Subcutaneous adipose tissue (tissue), 4 donors: ENCODE data around the gene GNAS. TPM values are rescaled to one million over a fixed set of nuclear protein-coding genes. Genes with fewer than 3 reads are reported as not detected.

ENCODE experiments used
- total RNA-seq, 4 donors: library from RNA; depleted of rRNA; stranded (reverse); fragments of >200 nt; gene quantifications; one replicate each; pipeline ENCODE4 v1.1.0, GENCODE V29; 2016
- TF ChIP-seq, protein P1 (sequence below): fragments of 450-650 bp; IDR thresholded peaks from one replicate; pipeline ENCODE4 v1.5.1; 2016; ENCODE audit warnings: low read depth, mild to moderate bottlenecking, control low read depth, antibody characterized with exemption, moderate library complexity

Gene GNAS
- total RNA-seq, 4 donors from 2014 or later = 671 to 1,187 (median 863) TPM

DNA sequence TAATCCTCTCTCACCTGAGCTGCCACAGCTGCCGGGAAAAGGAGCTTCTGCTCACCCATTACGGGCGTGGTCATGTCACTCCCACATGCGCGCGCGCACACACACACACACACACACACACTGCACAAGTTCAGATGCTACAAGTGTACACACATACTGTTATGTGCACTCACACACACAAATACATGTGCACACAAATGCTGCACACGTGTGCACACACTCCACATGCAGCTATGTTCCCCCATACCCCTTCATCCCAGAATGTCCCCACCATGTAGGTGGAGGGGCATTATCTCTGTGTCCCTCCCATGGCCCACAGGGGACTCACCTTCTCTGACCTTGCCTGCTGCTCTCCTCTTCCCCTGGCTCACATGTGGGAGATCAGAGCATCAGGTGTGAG is 39.1 kb upstream of the GNAS start:
- TF ChIP-seq, protein P1, sequence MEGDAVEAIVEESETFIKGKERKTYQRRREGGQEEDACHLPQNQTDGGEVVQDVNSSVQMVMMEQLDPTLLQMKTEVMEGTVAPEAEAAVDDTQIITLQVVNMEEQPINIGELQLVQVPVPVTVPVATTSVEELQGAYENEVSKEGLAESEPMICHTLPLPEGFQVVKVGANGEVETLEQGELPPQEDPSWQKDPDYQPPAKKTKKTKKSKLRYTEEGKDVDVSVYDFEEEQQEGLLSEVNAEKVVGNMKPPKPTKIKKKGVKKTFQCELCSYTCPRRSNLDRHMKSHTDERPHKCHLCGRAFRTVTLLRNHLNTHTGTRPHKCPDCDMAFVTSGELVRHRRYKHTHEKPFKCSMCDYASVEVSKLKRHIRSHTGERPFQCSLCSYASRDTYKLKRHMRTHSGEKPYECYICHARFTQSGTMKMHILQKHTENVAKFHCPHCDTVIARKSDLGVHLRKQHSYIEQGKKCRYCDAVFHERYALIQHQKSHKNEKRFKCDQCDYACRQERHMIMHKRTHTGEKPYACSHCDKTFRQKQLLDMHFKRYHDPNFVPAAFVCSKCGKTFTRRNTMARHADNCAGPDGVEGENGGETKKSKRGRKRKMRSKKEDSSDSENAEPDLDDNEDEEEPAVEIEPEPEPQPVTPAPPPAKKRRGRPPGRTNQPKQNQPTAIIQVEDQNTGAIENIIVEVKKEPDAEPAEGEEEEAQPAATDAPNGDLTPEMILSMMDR = no peak

GRCh38 chr20:58815448-58815847 is 37.1 kb upstream of the GNAS start:
- TF ChIP-seq, protein P1 = no peak

- TF ChIP-seq, protein P1 = no peak
Measured at GRCh38 chr20:58816051-58816450, 36.5 kb upstream of the GNAS start.

GRCh38 chr20:58816957-58817651 is 35.4 kb upstream of the GNAS start:
- TF ChIP-seq, protein P1 = no peak

DNA sequence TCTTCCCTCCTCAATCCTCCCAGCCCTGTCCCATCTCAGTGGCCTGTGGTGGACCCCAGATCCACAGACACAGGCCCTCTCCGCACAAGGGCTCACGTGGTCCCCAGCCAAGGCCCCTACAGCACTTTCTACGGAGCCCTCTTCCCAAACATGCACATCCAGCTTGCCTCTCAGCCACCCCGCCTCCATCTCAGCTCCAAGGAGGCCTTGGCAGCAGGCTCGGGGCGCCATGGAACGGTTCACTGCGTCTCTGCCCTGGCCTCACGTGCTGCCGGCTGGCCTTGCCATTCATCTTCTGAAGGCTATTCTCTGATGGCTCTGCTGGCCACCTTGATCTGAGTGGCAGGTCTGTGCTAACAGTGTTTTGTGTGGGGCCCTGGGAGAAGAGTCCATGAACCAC is 34.8 kb upstream of the GNAS start:
- TF ChIP-seq, protein P1 = no peak

DNA sequence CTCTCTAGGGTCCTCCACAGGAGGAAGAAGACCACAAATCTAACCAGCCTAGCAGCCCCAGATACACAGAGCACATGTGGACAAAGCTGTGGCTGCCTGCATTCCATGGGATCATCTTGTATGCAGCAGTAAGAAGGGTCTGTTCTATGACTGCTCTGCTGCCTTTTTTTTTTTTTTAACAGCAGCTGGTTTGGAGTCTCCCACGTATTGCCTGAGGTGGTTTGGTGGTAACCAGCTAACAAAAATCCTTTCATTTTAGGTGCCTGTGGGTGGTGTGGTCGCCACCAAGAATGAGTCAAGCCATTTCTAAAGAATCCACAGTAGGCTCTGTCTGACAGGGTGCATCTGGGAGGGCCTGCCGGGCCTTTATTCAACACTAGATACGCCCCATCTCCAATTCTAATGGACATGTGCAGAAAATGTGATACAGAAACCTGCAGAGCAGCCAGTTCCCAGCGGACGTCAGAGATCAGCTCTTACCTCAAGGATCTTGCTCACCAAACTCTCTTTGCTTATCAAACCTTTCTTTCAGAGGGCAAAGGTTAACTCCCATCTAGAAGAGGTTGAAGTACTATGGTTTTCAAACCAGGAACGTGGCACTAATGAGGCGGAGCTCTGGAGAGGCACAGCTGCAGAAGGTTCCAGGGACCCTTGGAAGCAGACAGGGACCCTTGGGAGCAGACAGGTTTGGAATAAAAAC is 33.8 kb upstream of the GNAS start:
- TF ChIP-seq, protein P1 = no peak

DNA sequence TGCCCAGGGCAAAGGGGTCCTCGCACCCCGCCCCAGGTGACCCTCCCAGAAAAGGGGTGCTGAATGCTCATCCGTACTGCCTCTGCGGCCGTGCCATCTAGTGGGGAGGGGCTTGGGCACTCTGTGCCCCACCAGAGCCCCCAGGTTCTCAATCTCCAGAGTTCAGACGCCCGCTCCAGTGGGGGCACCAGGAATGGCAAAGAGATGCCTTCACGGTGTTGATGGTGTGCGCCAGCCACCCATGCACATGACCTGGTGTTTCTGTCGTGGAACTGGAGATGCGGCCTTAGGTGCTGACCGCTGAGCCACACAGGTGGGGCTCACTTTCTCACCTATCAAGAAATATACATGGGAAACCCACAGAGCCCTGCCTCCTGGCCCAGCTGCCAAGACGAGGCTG is 32.6 kb upstream of the GNAS start:
- TF ChIP-seq, protein P1 = no peak
